KOPT-K1 (cell line): Measurements from ENCODE around the gene ADAMTS13.

Experiments used
- H3K27ac ChIP-seq: fragments of 200-600 bp; sonication (generic); 2 replicates; pipeline ENCODE4 v1.5.1; 2016; ENCODE audit warnings: antibody characterized with exemption, mild to moderate bottlenecking, low read depth, low read length; ENCODE audit not compliant: poor library complexity, severe bottlenecking
- H3K36me3 ChIP-seq: fragments of 200-600 bp; sonication (generic); 2 replicates; pipeline ENCODE4 v1.5.1; 2017; ENCODE audit warnings: antibody characterized with exemption, mild to moderate bottlenecking, low read length, moderate library complexity; ENCODE audit not compliant: insufficient read depth
- H3K9me3 ChIP-seq: fragments of 200-600 bp; sonication (generic); 2 replicates; pipeline ENCODE4 v1.5.1; 2017; ENCODE audit warnings: antibody characterized with exemption, low read length, mild to moderate bottlenecking; ENCODE audit not compliant: insufficient read depth, poor library complexity, severe bottlenecking

ADAMTS13 gene

DNA sequence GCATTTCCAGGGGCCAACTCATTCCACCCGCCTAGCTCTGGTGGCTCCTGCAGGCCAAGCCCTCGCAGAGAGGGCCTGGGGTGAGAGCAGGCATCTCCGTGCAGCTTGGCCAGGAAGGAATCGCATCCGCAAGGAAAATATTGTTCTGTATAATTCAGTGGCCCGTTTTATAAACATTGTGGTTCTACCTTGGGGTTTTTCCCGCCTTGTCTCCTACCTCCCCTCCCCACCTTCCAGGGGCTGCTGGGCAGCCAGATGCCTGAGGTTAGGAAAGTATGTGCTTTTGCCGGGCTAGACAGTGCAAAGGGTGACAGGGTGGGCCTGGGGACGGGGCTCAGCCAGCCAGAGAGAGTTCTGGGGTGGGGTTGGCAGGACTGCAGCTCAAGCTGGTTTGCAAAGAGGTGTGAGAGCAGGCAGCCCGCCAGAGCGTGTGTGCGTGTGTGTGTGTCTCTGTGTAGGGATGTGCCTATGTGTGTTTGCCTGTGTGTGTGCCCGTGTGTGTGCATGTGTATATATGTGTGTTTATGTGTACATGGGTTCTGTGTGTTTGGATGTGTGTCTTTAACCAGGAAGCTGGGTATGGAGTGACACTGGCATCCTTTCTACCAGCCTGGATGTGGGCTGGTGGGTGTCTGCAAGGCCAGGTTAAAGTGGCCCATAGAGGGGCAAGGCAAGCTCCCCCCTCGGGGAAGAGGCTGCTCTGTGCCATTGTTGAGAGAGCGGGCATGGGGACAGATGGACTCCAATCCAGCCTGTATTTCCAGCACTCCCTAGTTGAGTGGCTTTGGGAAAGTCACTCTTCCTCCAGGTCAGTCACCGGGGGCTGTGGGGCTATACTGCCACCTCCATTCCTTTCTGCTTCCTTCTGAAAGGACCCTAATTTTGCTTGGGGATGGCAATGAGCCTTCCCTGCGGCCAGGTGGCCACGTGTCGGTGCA is 67.4 kb downstream of the ADAMTS13 start:
- Histone ChIP-seq H3K36me3 (no peaks in the 10 kb centered on the region), H3K27ac (no peak overlapping the region), H3K9me3 (no peaks in the 10 kb centered on the region)

DNA sequence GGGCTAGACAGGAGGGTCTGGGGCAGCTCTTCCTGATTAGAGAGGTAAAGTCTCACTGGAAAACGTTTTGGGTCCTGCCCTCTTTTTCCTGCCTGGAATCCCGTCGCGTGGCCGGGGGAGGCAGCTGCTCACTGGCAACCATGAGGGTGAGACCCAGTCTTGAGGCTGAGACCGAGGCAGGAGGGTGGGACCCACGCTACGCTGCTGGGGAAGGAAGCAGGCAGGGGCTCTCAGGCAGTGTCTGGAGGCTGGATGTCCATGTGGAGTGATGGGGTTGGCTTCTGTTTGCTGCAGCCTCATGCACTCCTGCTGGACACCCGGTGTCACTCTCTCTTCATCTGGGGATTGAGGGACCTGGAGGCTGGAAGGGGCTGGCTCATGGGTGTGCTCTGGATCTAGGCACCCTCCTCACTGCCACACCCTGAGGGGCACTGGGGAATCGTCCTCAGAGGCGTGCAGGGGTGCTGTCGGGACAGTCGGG is 68.1 kb downstream of the ADAMTS13 start:
- H3K9me3 ChIP-seq: no peaks in the 10 kb centered on the region
- H3K36me3 ChIP-seq: no peaks in the 10 kb centered on the region
- H3K27ac ChIP-seq: no peak overlapping the region

DNA sequence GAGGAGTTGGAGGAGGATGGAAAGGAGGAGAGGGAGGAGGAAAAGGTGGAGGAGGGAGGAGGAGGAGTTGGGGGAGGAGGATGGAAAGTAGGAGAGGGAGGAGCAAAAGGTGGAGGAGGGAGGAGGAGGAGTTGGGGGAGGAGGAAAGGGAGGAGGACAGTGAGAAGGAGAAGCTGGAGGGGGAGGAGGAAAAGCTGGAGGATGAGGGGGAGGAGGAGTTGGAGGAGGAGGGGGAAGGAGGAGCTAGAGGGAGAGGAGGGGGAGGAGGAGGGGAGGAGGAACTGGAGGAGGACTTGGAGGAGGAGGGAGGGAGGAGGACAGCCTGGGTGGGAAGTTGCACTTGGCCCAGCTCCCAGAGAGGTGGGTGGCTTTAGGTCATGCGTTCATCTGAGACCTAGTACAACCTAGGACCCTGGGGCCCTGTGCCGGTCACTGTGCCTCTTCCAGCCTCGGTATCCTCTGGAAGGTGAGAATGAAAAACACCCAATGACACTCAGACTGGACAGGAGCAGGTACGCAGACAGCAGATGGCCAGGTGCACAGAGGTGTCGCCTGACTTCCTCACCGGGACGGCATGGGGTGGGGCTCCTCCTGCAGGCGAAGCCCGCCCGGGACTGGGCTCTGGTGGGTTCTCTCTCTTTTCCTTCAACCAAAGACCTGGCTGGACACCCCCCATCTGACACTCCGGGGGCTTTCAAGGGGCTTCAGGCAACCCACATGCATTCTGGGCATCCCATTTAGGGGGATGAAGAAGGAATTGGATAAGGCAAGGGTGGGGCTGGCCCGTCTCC is 68.9 kb downstream of the ADAMTS13 start:
- H3K27ac ChIP-seq: no peak overlapping the region
- H3K9me3 ChIP-seq: no peaks in the 10 kb centered on the region
- no peaks in the 10 kb centered on the region for H3K36me3 ChIP-seq

DNA sequence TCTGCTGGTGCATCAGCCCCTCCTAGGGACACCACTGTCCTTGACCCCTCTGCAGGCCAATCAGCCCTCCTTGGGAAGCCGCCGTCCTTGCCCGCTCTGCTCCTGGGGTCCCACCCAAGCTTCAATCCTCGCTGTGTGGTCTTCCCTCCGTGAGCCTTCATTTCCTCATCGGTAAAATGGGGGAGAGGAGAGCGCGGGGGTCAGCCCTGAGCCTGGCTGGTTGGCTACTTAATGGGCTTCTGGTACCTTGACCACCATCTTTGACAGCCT is 69.4 kb downstream of the ADAMTS13 start:
- Histone ChIP-seq H3K27ac (no peak overlapping the region), H3K9me3 (no peaks in the 10 kb centered on the region), H3K36me3 (no peaks in the 10 kb centered on the region)

DNA sequence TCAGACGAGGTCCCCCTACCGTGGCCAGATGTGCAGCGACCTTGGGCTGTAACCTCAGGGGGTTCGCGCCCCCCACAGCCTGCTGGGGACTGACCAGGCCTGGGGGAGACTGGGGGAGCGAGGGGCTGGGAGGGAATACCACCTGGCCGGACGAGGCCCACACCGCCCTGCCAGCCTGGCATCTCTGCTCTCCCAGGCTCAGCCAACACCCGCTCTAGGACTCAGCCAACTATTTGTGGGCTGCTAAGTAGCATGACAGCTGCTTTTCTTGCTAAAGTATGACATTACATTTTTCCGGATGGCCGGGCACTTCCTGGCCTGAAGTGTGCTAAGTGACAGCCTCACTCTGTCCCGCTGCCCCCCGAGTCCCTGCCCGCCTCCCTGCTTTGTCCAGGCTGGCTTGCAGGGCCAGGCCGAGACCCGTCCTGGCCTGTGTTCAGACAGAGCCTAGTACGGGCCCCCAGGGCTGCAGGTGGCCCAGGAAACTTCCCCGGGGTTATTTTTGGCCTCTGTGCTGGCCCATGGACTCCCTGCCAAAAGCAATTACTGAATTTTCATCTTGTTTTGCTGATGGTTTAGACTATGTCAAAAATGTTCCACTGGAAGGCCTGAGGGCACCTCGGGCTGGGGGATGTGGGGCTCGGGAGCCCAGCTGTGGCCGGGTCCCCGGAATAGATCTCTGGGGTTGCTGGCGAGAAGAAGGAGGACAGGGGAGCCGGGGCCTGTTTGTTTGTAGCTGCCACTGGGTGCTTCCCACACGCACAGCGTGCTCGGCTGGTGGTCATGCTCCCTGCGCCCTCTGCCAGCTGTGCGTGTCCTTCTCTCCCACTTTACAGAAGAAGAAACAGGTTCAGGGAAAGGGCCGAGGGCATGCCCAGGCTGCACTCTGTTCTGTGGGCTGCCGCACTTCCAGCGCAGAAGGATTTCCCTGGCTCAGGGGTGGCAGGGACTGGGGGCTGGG is 70.2 kb downstream of the ADAMTS13 start:
- H3K27ac ChIP-seq: no peak overlapping the region

DNA sequence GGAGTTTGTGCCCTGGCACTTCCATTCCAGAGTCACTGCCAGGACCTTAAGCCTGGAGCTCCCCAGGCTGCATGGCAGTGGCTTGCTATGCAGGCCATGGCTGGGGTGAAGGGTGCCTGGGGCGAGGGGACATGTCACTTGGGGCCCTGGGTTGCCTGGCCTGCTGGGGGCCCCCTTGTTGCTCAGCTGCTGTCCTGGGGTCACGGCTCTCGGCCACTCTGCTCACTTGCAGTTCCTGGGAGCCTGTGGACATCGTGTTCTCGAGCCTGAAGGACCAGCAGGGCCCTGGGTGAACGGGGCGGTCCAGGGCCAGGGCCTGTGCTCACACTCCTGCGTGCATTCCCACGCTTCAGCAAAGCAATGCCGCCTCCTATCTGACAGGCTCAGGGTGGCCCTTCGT is 71.3 kb downstream of the ADAMTS13 start:
- Histone ChIP-seq H3K9me3 (no peaks in the 10 kb centered on the region), H3K36me3 (no peaks in the 10 kb centered on the region), H3K27ac (no peak overlapping the region)

More for the DNA sequence above, 70.2 kb downstream of the ADAMTS13 start:
- Histone ChIP-seq H3K9me3 (no peaks in the 10 kb centered on the region), H3K36me3 (no peaks in the 10 kb centered on the region)

DNA sequence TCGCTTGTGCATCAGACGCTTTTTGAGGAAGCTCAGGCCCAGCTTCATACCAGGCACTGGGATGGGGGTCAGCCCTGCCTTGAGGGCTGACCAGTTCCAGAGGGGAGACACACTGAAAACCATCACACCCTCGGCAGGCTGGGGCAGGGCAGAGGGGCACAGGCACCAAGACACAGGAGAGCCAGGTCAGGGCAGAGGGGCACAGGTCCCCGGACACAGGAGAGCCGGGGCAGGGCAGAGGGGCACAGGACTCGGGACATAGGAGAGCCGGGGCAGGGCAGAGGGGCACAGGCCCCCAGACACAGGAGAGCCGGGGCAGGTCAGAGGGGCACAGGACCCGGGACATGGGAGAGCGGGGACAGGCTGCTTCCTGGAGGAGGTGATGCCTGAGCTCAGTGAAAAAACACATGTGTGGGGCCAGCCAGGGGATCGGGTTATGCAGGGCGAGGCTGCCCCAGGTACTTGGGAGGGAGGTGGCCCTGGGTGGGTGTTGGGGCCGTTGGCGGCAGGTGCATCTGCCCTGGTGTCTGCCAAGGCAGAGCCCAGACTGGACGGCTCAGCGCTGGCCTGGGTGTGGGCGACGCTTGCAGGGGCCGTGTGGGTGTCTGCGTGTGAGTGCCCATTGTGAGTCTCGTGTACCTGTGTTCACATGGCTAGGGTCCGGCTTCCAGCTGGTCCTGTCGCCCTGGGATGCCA is 71.8 kb downstream of the ADAMTS13 start:
- no peak overlapping the region for H3K27ac ChIP-seq
- H3K9me3 ChIP-seq: no peaks in the 10 kb centered on the region
- H3K36me3 ChIP-seq: no peaks in the 10 kb centered on the region

DNA sequence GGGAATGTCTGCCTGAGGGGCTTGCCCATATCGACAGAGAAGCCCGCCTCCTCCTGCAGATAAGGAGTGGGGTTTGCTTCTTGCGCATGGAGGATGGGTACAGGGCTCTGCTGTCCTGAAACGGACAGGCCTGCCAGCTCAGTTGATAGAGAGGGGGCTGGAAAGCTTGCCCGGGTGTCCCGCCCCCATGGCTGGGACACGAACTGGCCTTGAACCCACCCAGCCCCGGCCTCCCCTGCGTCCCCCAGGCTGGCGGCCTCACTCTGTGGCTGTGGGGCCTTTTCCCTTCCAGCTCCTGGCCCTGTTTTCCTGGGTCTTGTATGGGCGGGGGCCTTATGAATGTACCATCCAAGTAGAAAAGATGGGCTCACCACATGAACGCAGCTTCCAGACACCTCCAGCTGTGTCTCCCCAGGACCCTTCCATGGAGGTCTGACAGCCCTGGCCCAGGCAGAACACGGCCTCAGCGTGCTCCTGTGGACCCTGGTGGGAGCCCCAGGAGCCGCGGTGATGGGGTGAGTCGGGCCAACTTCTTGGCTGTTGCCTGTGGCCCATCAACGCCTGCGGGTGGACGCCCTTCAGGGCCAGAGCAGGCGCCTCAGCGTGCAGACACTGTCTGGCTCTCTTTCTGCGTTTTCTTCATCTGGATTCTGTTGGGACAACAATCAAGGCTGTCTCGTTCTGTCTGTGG is 72.6 kb downstream of the ADAMTS13 start:
- H3K9me3 ChIP-seq: no peaks in the 10 kb centered on the region
- H3K27ac ChIP-seq: no peak overlapping the region
- no peaks in the 10 kb centered on the region for H3K36me3 ChIP-seq

DNA sequence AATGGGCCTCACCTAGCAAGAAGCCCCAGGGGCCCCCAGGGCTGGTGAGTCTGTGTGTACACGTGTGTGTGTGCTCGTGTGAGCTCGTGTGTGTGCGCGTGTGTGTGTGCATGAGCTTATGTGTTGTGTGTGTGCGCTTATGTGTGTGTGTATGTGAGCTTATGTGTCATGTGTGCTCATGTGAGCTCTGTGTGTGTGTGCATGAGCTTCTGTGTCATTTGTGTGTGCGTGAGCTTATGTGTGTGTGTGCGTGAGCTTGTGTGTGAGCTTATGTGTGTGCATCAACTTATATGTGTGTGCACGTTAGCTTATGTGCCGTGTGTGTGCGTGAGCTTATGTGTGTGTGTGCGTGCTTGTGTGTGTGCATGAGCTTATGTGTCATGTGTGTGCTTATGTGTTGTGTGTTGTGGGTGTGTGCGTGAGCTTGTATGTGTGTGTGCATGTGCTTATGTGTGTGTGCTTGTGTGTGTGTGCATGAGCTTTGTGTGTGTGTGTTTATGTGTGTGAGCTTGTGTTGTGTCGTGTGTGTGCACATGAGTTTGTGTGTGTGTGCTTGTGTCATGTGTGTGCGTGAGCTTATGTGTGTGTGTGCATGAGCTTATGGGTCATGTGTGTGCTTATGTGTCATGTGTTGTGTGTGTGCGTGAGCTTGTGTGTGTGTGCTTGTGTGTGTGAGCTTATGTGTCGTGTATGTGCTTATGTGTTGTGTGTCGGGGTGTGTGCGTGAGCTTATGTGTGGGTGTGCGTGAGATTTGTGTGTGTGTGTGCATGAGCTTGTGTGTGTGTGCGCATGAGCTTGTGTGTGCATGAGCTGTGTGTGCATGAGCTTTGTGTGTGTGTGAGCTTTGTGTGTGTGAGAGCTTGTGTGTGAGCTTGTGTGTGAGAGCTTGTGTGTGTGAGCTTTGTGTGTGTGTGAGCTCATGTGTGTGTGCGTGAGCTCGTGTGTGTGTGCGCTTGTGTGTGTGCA is 73.4 kb downstream of the ADAMTS13 start:
- Histone ChIP-seq H3K36me3 (no peaks in the 10 kb centered on the region), H3K9me3 (no peaks in the 10 kb centered on the region), H3K27ac (no peak overlapping the region)

DNA sequence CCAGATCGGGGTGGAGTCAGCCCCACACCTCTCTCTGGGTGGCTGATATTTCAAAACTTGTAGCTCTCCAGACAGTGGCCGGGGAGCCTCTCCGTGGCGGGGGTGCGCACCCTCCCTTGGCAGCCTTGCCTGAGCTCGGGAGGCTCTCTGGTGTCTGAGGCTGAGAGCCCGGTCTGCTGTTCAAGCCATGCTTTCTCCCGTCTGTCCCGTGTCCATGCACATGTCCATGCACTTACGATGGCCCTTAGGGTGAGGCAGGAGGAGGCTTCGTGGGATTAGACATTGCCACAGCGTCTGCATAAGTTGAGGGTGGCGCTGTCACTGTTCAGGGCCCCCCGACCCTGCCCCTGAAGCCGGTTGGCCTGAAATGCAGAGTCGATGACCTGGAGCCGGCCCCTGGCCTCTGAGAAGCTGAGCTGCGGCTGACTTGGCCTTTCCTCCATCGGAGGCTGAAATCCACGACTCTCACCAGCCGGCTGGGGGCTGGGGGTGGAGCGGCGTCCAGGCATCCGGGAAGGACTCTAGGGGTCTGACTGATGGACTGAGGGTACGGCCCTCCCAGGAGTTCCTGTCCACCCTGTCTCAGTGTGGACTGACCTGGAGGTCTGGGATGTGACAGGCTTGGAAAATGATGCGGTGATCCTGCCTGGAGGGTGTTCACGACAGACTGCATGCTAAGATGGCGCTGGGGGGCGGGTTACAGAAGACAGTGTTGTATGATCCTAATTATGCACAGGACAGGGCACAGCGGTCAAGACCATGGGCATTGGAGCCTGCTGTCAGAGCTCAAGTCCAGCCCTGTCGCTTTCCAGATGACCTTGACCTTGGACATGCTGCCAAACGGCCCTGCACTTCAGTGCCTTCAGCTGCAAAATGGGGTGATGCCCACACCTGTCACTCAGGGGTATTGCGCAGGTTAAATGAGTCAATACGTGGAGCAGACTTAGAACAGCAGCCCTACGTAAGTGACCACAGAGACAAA is 75.0 kb downstream of the ADAMTS13 start:
- Histone ChIP-seq H3K9me3 (peaks cover 12% of the 10 kb centered on the region), H3K36me3 (no peaks in the 10 kb centered on the region), H3K27ac (no peak overlapping the region)

DNA sequence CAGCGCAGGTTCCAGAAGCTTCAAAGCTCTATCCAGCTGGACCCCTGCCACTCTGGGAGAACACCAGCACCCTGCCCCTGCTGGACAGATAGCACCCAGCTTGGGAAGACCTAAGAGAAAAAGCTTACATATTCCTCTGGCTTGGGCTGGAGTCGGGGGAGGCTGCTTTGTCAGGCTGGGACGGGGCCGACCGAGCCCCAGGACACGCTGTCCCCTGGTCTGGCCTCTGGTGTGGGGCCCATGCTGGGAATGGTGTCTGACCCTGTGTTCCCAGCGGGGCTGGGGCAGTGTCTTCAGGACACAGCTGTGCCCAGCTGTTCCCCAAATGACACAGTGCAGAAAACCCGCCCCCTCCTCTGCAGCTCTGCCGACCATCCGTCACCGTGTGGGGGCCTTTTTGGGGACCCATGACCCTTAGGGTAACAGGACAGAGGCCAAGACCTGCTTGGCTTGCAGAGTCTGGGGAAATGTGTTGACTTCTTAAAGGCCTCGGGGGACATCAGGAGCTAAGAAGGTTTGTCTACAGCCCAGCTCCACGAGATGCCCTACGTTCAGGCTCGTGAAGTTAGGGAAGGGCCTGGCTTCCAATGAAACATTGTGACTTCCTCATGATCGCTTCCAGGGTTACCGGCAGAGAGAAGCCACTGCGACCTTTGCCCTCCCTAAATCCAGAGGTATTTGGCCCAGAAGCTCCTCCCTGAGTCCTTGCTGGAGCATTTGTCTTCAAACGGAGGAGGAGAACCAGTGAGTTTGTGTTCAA is 77.1 kb downstream of the ADAMTS13 start:
- peaks cover 20% of the 10 kb centered on the region for H3K9me3 ChIP-seq
- no peak overlapping the region for H3K27ac ChIP-seq
- H3K36me3 ChIP-seq: no peaks in the 10 kb centered on the region

DNA sequence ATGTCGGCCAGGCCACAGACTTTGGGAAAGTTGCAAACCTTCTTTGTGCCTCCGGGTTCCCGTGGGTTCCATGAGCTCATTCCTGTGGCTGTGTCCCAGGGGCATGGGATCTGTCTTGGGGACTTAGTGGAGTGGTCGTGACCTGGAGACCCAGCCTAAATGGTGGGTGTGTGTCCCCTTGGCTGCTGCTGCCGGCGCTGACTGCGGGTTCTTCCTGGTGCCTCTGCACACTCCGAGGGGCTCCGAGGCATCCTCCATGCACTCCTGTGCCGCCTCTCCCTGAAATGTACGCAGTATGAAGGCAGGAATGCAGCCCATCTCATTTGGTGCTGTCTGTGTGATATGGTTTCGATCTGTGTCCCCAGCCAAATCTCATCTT is 77.7 kb downstream of the ADAMTS13 start:
- Histone ChIP-seq H3K9me3 (peaks cover 20% of the 10 kb centered on the region), H3K27ac (no peak overlapping the region), H3K36me3 (no peaks in the 10 kb centered on the region)
